Neural cell (in vitro differentiated cells): ENCODE data around the gene SFT2D2. TPM values are rescaled to one million over a fixed set of nuclear protein-coding genes. Genes with fewer than 3 reads are reported as not detected.

Experiments
- H2AFZ ChIP-seq: fragments of 200-600, 300-800 bp; sonication (generic), shearing (Covaris generic); 2 replicates; pipeline ENCODE4 v1.6.0; 2014; ENCODE audit warnings: low read depth, mild to moderate bottlenecking, antibody characterized with exemption, low read length, moderate library complexity
- H3F3A ChIP-seq: fragments of 200-600 bp; shearing (Covaris generic); 2 replicates; pipeline ENCODE4 v1.6.1; 2016; ENCODE audit warnings: mild to moderate bottlenecking, moderate library complexity, mixed read lengths, antibody characterized with exemption, low read length; ENCODE audit not compliant: insufficient read depth, poor library complexity, severe bottlenecking
- H3K27ac ChIP-seq: fragments of 200-600, 300-800 bp; sonication (generic), shearing (Covaris generic); 2 replicates; pipeline ENCODE4 v1.5.1; 2014; ENCODE audit warnings: mild to moderate bottlenecking, low read length, moderate library complexity
- H3K27me3 ChIP-seq: fragments of 300-800, 200-600 bp; sonication (generic), shearing (Covaris generic); 2 replicates; pipeline ENCODE4 v1.6.0; 2014; ENCODE audit warnings: mild to moderate bottlenecking, low read depth, low read length, moderate library complexity; ENCODE audit not compliant: insufficient read depth
- H3K36me3 ChIP-seq: fragments of 300-800, 200-600 bp; sonication (generic), shearing (Covaris generic); 2 replicates; pipeline ENCODE4 v1.5.1; 2014; ENCODE audit warnings: mild to moderate bottlenecking, antibody characterized with exemption, low read length, moderate library complexity; ENCODE audit not compliant: insufficient read depth
- H3K4me2 ChIP-seq: fragments of 300-800, 200-600 bp; sonication (generic), shearing (Covaris generic); 2 replicates; pipeline ENCODE4 v1.6.0; 2014; ENCODE audit warnings: mild to moderate bottlenecking, low read length
- H3K4me3 ChIP-seq: fragments of 300-800, 200-600 bp; sonication (generic), shearing (Covaris generic); 2 replicates; pipeline ENCODE4 v1.5.1; 2014; ENCODE audit warnings: mild to moderate bottlenecking, low read length, moderate library complexity
- H3K79me2 ChIP-seq: fragments of 200-600 bp; shearing (Covaris generic); replicated peaks from 2 replicates; pipeline ENCODE4 v1.6.0; 2014; ENCODE audit warnings: mild to moderate bottlenecking, low read length, moderate library complexity; ENCODE audit not compliant: insufficient read depth
- H3K9ac ChIP-seq: fragments of 300-800, 200-600 bp; sonication (generic), shearing (Covaris generic); 2 replicates; pipeline ENCODE4 v1.6.1; 2016; ENCODE audit warnings: mild to moderate bottlenecking, low read length, mixed read lengths
- H3K9me2 ChIP-seq: fragments of 200-600 bp; shearing (Covaris generic); 2 replicates; pipeline ENCODE4 v1.6.1; 2016; ENCODE audit warnings: mild to moderate bottlenecking, low read length, mixed read lengths; ENCODE audit not compliant: insufficient read depth
- H3K9me3 ChIP-seq: fragments of 200-600, 300-800 bp; sonication (generic), shearing (Covaris generic); 2 replicates; pipeline ENCODE4 v1.6.1; 2016; ENCODE audit warnings: mild to moderate bottlenecking, mixed run types, low read length, moderate library complexity, mixed read lengths
- H4K20me1 ChIP-seq: fragments of 200-600 bp; shearing (Covaris generic); 2 replicates; pipeline ENCODE4 v1.6.1; 2016; ENCODE audit warnings: mild to moderate bottlenecking, mixed run types; ENCODE audit not compliant: insufficient read depth
- CTCF ChIP-seq: fragments of 450-650 bp; IDR thresholded peaks from 2 replicates; pipeline ENCODE4 v1.5.1; 2014; ENCODE audit warnings: antibody characterized with exemption, mild to moderate bottlenecking, moderate library complexity; ENCODE audit not compliant: poor library complexity, severe bottlenecking
- EP300 ChIP-seq: fragments of 450-650 bp; conservative IDR thresholded peaks from 2 replicates; pipeline ENCODE4 v1.6.1; 2014; ENCODE audit warnings: antibody characterized with exemption, mild to moderate bottlenecking, moderate library complexity; ENCODE audit not compliant: poor library complexity, severe bottlenecking
- EZH2 ChIP-seq: fragments of 200-600, 300-800 bp; shearing (Covaris generic), sonication (generic); IDR thresholded peaks from 2 replicates; pipeline ENCODE4 v1.6.1; 2014; ENCODE audit warnings: antibody characterized with exemption, low read length, borderline replicate concordance, mild to moderate bottlenecking; ENCODE audit not compliant: insufficient read depth, poor library complexity, severe bottlenecking
- MXI1 ChIP-seq: fragments of 450-650 bp; conservative IDR thresholded peaks from 2 replicates; pipeline ENCODE4 v1.6.1; 2014; ENCODE audit warnings: antibody characterized with exemption, mild to moderate bottlenecking; ENCODE audit not compliant: poor library complexity, severe bottlenecking
- POLR2AphosphoS5 ChIP-seq: IDR thresholded peaks from 2 replicates; pipeline ENCODE4 v1.6.1; 2012
- RAD21 ChIP-seq: fragments of 450-650 bp; conservative IDR thresholded peaks from 2 replicates; pipeline ENCODE4 v1.6.1; 2014; ENCODE audit warnings: antibody characterized with exemption, mild to moderate bottlenecking, moderate library complexity
- SMC3 ChIP-seq: fragments of 450-650 bp; conservative IDR thresholded peaks from 2 replicates; pipeline ENCODE4 v1.6.1; 2014; ENCODE audit warnings: antibody characterized with exemption, mild to moderate bottlenecking, moderate library complexity; ENCODE audit not compliant: poor library complexity
- TAF1 ChIP-seq: IDR thresholded peaks from 2 replicates; pipeline ENCODE4 v1.6.1; 2012; ENCODE audit warnings: low read depth
- polyA minus RNA-seq: library from RNA; depleted of rRNA, polyadenylated mRNA; stranded (reverse); fragments of >200 nt; gene quantifications from 2 replicates; pipeline ENCODE4 v1.2.3, GENCODE V29; 2014
- polyA plus RNA-seq: library from polyadenylated mRNA; depleted of rRNA; stranded (reverse); fragments of >200 nt; gene quantifications from 2 replicates; pipeline ENCODE4 v1.2.3, GENCODE V29; 2014
- TF ChIP-seq, protein P1 (sequence below): IDR thresholded peaks from 2 replicates; pipeline ENCODE4 v1.6.1; 2012; ENCODE audit warnings: borderline replicate concordance

SFT2D2 gene
- 4.5 and 8.3 TPM in 2 replicates for polyA plus RNA-seq
- 15.5 and 15.8 TPM in 2 replicates for polyA minus RNA-seq

DNA sequence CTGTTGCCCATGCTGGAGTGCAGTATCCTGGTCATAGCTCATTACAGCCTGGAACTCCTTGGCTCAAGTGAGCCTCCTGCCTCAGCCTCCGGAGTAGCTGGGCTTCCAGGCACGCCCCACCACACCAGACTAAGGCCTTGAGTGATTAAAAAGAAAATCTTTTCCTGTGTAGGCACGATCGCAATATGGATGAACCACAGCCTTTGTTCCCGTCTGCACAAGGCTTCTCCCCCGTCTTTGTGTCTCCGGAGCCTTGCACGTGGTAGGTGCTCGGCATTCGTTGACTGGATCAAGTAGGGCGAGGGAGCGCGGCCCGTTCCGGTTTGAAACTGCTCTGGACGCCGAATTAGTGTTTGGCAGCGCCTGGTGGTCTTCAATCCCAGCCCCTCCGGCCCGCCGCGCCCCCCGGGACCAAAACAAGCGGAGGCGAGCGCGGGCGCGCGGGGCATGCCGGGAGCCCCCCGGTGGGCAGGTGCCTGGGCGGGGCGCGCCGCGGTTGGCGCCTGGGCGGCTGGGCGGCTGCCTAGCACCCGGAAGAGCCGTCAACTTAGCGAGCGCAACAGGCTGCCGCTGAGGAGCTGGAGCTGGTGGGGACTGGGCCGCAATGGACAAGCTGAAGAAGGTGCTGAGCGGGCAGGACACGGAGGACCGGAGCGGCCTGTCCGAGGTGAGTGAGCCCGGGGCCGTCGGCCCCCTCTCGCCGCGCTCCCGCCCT is at the start of gene SFT2D2:
SFT2D2 (plus strand) TSS at position 529 of the 715 bp plus-strand sequence; CDS start at position 605, 76 bp downstream.
- Histone ChIP-seq H3K9me3 (no peaks in the 10 kb centered on the region), H3F3A (no peaks in the 10 kb centered on the region), H2AFZ (peak within 1 kb of the TSS; percentile 69)

GRCh38 chr1:168178227-168178637 is 47.6 kb upstream of the SFT2D2 start:
- Histone ChIP-seq H3K4me2 (no peak overlapping the region), H3K27ac (peak overlapping the region; percentile 92), H3K27me3 (no peaks in the 10 kb centered on the region), H3K36me3 (no peaks in the 10 kb centered on the region), H2AFZ (peak overlapping the region; percentile 86), H3K79me2 (peaks cover 20% of the 10 kb centered on the region), H3K9ac (peak overlapping the region; percentile 84), H3F3A (no peaks in the 10 kb centered on the region), H3K4me3 (peak overlapping the region; percentile 76), H3K9me3 (no peaks in the 10 kb centered on the region), H3K9me2 (no peaks in the 10 kb centered on the region), H4K20me1 (no peaks in the 10 kb centered on the region)
- TF ChIP-seq POLR2AphosphoS5: no peak
- no peak for TF ChIP-seq MXI1
- TF ChIP-seq TAF1: no peak
- no peak for TF ChIP-seq RAD21
- TF ChIP-seq EP300: no peak
- no peak for TF ChIP-seq SMC3
- TF ChIP-seq, protein P1, sequence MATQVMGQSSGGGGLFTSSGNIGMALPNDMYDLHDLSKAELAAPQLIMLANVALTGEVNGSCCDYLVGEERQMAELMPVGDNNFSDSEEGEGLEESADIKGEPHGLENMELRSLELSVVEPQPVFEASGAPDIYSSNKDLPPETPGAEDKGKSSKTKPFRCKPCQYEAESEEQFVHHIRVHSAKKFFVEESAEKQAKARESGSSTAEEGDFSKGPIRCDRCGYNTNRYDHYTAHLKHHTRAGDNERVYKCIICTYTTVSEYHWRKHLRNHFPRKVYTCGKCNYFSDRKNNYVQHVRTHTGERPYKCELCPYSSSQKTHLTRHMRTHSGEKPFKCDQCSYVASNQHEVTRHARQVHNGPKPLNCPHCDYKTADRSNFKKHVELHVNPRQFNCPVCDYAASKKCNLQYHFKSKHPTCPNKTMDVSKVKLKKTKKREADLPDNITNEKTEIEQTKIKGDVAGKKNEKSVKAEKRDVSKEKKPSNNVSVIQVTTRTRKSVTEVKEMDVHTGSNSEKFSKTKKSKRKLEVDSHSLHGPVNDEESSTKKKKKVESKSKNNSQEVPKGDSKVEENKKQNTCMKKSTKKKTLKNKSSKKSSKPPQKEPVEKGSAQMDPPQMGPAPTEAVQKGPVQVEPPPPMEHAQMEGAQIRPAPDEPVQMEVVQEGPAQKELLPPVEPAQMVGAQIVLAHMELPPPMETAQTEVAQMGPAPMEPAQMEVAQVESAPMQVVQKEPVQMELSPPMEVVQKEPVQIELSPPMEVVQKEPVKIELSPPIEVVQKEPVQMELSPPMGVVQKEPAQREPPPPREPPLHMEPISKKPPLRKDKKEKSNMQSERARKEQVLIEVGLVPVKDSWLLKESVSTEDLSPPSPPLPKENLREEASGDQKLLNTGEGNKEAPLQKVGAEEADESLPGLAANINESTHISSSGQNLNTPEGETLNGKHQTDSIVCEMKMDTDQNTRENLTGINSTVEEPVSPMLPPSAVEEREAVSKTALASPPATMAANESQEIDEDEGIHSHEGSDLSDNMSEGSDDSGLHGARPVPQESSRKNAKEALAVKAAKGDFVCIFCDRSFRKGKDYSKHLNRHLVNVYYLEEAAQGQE: no peak
- no peak for TF ChIP-seq EZH2

More for the DNA sequence above, at the start of gene SFT2D2:
- peak within 1 kb of the TSS; percentile 85 for H3K4me3 ChIP-seq
- peak within 1 kb of the TSS; percentile 53 for H3K27ac ChIP-seq
- H3K4me2 ChIP-seq: peak within 1 kb of the TSS; percentile 48
- peaks cover 5% of the 10 kb centered on the region for H3K79me2 ChIP-seq
- peak; percentile 43 for TF ChIP-seq EP300
- peak; percentile 62 for TF ChIP-seq POLR2AphosphoS5
- peak; percentile 55 for TF ChIP-seq MXI1
- TF ChIP-seq RAD21: peak; percentile 27
- no peak for TF ChIP-seq CTCF
- no peak for TF ChIP-seq EZH2
- peak; percentile 23 for TF ChIP-seq SMC3
- peak; percentile 64 for TF ChIP-seq TAF1
- TF ChIP-seq, protein P1: peak; percentile 13
- H3K36me3 ChIP-seq: no peaks in the 10 kb centered on the region
- H3K27me3 ChIP-seq: peaks cover 5% of the 10 kb centered on the region
- no peaks in the 10 kb centered on the region for H3K9me2 ChIP-seq
- no peaks in the 10 kb centered on the region for H4K20me1 ChIP-seq
- peak within 1 kb of the TSS; percentile 69 for H3K9ac ChIP-seq
